Neural crest cell (in vitro differentiated cells): ENCODE results near the gene HDAC2. TPM values are rescaled to one million over a fixed set of nuclear protein-coding genes. Genes with fewer than 3 reads are reported as not detected.
"Not testable (repeated sequence)": the region's sequence is repeated elsewhere in the genome, so short reads cannot be mapped to it uniquely, and the experiment has no call there.

Experiments used
- DNase-seq: peaks from one replicate; pipeline ENCODE4 v3.0.0; 2021; ENCODE audit warnings: low read depth, mixed read lengths, low spot score
- H3K27ac Mint-ChIP-seq: one replicate; pipeline ENCODE4 v1.8.0; 2021; ENCODE audit warnings: mild to moderate bottlenecking, mixed read lengths; ENCODE audit not compliant: unreplicated experiment
- H3K27me3 Mint-ChIP-seq: 2 replicates; pipeline ENCODE4 v1.8.0; 2021; ENCODE audit warnings: low read depth, mild to moderate bottlenecking, mixed read lengths
- H3K36me3 Mint-ChIP-seq: 2 replicates; pipeline ENCODE4 v1.8.0; 2021; ENCODE audit warnings: low read depth, mild to moderate bottlenecking, mixed read lengths
- H3K4me1 Mint-ChIP-seq: 2 replicates; pipeline ENCODE4 v1.8.0; 2021; ENCODE audit warnings: mixed read lengths
- H3K4me3 Mint-ChIP-seq: one replicate; pipeline ENCODE4 v1.8.0; 2021; ENCODE audit warnings: mild to moderate bottlenecking, mixed read lengths
- H3K9me3 Mint-ChIP-seq: 2 replicates; pipeline ENCODE4 v1.8.0; 2021; ENCODE audit warnings: mixed read lengths
- total RNA-seq: library from RNA; stranded (reverse); gene quantifications from 2 replicates; pipeline ENCODE4 v1.2.1, GENCODE V29; 2021
- TF ChIP-seq, protein P1 (sequence below): fragments of 200-600 bp; sonication (generic); conservative IDR thresholded peaks from 2 replicates; pipeline ENCODE4 v1.5.0; 2021; ENCODE audit warnings: antibody characterized with exemption, mild to moderate bottlenecking

The HDAC2 gene
- total RNA-seq, 1 donor from 2014 or later: 304 TPM

DNA sequence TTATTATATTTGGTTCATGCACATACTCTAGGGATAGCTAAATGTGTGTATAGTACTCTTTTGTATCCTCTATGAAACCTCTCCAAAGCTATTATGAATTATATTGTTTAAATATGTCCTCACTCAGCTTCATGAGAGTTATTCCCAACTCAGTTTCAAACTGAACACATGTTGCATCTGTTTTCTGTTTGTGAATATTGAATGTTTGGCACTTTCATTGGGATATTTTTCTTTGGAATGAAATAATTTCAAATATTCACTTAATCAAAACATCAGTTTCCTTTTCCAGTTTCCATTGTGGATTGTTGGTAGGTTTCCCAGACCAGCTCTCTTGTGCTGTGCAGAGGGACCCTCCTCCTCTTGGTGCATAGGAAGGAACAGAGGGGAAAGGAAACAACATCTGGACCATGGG lies 46.6 kb downstream of the HDAC2 start:
- peaks cover 11% of the 10 kb centered on the region for H3K36me3 Mint-ChIP-seq
- no peaks in the 10 kb centered on the region for H3K4me1 Mint-ChIP-seq
- no peaks in the 10 kb centered on the region for H3K27me3 Mint-ChIP-seq
- no peak for DNase-seq
- TF ChIP-seq, protein P1, sequence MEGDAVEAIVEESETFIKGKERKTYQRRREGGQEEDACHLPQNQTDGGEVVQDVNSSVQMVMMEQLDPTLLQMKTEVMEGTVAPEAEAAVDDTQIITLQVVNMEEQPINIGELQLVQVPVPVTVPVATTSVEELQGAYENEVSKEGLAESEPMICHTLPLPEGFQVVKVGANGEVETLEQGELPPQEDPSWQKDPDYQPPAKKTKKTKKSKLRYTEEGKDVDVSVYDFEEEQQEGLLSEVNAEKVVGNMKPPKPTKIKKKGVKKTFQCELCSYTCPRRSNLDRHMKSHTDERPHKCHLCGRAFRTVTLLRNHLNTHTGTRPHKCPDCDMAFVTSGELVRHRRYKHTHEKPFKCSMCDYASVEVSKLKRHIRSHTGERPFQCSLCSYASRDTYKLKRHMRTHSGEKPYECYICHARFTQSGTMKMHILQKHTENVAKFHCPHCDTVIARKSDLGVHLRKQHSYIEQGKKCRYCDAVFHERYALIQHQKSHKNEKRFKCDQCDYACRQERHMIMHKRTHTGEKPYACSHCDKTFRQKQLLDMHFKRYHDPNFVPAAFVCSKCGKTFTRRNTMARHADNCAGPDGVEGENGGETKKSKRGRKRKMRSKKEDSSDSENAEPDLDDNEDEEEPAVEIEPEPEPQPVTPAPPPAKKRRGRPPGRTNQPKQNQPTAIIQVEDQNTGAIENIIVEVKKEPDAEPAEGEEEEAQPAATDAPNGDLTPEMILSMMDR: no peak
- peaks cover 10% of the 10 kb centered on the region for H3K9me3 Mint-ChIP-seq
- H3K27ac Mint-ChIP-seq: no peak overlapping the region
- no peak overlapping the region for H3K4me3 Mint-ChIP-seq

DNA sequence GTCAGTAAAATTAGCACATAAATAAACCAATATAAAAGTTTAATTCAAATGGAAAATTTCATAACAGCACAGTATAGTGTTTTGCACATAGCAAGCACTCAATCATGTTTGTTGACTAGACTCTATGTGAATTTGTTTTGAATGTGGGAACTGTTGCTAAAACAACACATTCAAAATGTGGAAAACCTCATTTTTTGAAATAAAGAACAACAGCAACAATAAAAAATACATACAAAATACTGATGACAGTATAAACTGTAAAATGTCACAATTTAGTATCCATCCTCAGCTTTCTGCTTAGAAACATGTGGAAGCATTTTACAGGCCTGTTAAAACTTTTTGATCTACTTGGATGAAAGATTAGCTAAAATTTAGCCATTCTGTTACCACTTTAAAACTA lies 47.4 kb downstream of the HDAC2 start:
- Mint-ChIP-seq H3K27ac (no peak overlapping the region), H3K4me3 (no peak overlapping the region), H3K9me3 (peaks cover 6% of the 10 kb centered on the region), H3K36me3 (peaks cover 5% of the 10 kb centered on the region), H3K27me3 (no peaks in the 10 kb centered on the region), H3K4me1 (no peaks in the 10 kb centered on the region)
- no peak for DNase-seq
- TF ChIP-seq, protein P1: no peak

DNA sequence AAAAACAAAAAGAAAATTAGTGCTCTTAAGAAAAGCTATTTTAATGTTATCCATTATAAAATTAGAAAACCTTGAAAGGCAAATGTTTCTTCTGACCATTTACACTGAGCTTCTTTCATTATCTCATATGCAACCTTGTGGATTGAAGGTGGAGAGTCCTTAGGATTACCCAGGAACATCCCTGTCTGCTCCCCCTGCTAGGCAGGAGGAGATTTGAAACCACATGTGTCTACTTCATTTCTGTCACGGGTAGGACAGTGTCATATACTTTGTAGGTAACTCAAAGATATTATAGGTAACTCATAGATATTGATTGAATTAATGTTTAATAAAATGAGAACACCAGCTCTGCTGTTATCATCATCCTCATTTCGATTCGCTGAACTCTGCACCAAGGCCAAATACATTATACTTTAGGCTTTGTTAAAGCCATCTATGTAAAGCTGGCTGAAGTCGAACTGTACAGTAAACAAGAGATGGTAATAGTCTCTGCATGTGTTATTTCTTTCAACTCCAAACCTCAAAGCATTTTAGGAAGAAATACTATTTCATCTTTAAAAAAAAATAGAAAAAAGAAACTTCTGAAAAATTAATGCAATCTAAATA lies 49.5 kb downstream of the HDAC2 start:
- Mint-ChIP-seq H3K9me3 (peaks cover 3% of the 10 kb centered on the region), H3K4me1 (no peaks in the 10 kb centered on the region), H3K4me3 (no peak overlapping the region), H3K27ac (no peak overlapping the region), H3K27me3 (no peaks in the 10 kb centered on the region), H3K36me3 (no peaks in the 10 kb centered on the region)
- DNase-seq: no peak
- TF ChIP-seq, protein P1: no peak

DNA sequence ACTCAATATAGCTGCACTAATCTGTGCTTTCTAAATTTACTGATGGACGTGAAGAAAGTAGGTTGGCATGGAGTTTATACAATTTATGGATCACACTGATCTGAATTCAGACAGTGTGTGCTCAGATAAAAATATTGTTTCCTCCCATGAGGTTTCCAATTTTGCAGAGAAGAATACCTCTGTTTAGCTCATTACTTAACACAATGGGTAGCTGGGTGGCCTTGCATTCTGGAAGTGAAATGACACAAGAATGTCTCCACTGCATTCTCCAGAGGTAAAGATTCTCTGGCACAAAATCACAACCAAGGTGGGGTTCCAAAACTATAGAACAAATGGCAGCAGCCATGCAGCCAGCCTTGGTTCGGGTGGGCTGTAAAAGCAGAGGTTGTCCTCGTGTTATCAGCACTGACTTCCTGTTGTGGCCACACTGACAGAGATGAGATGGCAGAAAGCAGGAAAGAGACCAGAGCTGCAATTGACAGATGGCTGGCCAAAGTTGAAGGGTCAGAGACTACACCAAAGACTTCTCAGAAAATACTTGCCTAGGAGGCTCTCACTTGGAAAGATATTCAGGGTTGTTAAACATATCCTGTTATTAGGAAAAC lies 50.2 kb downstream of the HDAC2 start:
- H3K36me3 Mint-ChIP-seq: no peaks in the 10 kb centered on the region
- TF ChIP-seq, protein P1: no peak
- H3K4me1 Mint-ChIP-seq: no peaks in the 10 kb centered on the region
- H3K9me3 Mint-ChIP-seq: peaks cover 1% of the 10 kb centered on the region
- no peak overlapping the region for H3K27ac Mint-ChIP-seq
- no peak overlapping the region for H3K4me3 Mint-ChIP-seq
- no peak for DNase-seq
- no peaks in the 10 kb centered on the region for H3K27me3 Mint-ChIP-seq

DNA sequence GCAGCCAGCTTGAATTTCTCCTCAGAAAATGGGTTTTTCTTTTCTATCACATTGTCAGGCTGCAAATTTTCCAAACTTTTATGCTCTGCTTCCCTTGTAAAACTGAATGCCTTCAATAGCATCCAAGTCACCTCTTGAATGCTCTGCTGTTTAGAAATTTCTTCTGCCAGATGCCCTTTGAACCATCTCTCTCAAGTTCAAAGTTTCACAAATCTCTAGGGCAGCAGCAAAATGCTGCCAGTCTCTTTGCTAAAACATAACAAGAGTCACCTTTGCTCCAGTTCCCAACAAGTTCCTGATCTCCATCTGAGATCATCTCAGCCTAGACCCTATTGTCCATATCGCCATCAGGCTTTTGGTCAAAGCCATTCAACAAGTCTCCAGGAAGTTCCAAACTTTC lies 60.7 kb downstream of the HDAC2 start:
- H3K36me3 Mint-ChIP-seq, H3K4me3 Mint-ChIP-seq, H3K27me3 Mint-ChIP-seq, DNase-seq, H3K27ac Mint-ChIP-seq: not testable (repeated sequence)
- H3K4me1 Mint-ChIP-seq: peaks cover 17% of the 10 kb centered on the region
- peaks cover 18% of the 10 kb centered on the region for H3K9me3 Mint-ChIP-seq

DNA sequence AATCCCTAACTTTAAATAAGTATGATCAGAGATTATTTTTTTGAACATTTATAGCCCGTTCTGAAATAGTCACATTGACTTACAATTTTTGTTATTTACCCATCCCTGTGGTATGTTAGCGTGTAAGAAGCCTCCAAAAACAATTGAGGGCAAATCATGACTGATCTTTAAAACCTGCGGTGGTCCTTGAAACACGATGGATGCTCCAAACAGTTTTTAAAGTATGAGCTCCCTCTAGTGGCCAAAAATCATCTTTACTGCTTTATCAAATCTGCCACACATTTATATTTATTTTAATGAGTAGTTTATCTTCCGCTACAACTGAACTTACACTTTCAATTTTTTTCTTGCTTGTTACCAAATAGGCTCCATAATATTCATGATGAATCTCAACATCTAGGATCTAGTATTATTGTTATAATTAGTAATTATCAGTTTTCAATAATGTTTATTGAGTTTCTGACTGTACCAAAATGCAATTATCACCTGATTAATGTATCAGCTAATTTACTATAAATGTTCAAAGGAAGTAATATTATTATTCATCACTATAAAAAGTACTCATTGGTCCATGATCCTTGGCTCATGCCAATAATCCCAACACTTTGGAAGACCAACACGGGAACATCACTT lies 61.6 kb downstream of the HDAC2 start:
- TF ChIP-seq, protein P1: peak; percentile 88
- no peak overlapping the region for H3K4me3 Mint-ChIP-seq
- H3K9me3 Mint-ChIP-seq: peaks cover 15% of the 10 kb centered on the region
- no peaks in the 10 kb centered on the region for H3K27me3 Mint-ChIP-seq
- DNase-seq: peak; percentile 35
- peaks cover 4% of the 10 kb centered on the region for H3K36me3 Mint-ChIP-seq
- peak overlapping the region; percentile 57 for H3K27ac Mint-ChIP-seq
- H3K4me1 Mint-ChIP-seq: peaks cover 20% of the 10 kb centered on the region
